ENCODE measurements around the gene USH1G.

The USH1G gene

DNA sequence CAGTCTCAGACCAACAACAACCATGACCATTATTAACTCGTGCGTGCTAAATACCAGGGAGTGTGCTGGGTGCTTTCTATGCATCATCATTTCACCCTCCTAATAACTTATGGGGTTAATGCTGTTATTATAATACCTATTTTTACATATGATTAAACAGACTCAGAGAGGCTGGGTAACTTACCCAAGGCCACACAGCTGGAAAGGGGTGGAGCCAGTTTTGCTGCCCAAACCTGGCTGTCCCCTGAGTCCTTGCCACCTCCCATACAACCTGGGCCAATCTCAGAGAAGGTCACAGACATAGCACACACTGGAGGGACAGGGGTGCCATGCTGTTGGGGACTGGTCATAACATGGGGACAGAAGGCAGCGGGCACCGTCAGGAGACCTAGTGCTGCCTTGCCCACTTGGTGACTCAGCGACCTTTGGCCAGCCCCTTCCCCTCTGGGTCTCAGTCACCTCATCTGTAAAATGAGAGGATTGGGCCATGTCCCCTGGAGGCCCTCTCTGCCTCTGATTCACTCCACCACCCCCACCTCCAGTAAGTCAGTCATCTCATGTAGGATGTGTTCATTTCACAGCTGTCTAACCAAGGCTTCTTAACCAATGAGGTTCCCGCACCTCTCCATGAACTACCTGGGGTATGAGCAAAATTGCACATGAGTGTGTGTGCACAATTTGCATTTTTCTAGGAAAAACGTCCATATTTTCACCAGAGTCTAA is 18.2 kb downstream of the USH1G start:
- no peak for TF ChIP-seq CTCF (IDR thresholded peaks at IDR 0.05; ENCODE audit: insufficient read depth, low read length, poor library complexity, severe bottlenecking)
- no peak for DNase-seq (ENCODE audit: extremely low read depth, insufficient read length)
- H3K36me3 ChIP-seq (ENCODE audit: control insufficient read depth, insufficient read depth, low read length) = no peaks in the 10 kb centered on the region
- H3K27me3 ChIP-seq (replicated peaks; ENCODE audit: control insufficient read depth, insufficient read depth, low read length) = no peaks in the 10 kb centered on the region; the same call in none of the 2 replicates
- no peak overlapping the region for H3K4me3 ChIP-seq (replicated peaks; ENCODE audit: low read depth, low read length)

DNA sequence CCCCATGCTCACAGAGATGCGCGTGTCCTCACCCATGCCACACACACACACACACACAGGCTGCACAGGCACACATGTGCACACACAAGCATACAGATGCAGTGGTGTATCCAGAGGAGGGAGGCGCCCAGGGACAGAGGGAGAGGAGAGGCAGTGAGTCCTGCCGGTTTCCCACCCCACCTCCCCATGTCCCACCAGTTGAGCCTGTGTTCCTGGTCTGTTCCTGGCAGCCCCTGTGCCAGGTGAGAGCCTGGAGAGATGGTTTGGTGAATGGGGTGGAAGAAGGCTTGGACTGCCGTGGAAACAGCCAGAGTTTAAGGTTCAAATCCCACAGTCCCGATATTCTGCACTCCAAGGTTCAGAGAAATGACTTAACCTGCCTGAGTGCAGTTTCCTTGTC is 19.4 kb downstream of the USH1G start:
- TF ChIP-seq CTCF (IDR thresholded peaks at IDR 0.05; ENCODE audit: insufficient read depth, low read length, poor library complexity, severe bottlenecking) = no peak
- peaks cover 3% of the 10 kb centered on the region for H3K27me3 ChIP-seq (replicated peaks; ENCODE audit: control insufficient read depth, insufficient read depth, low read length)
- H3K4me3 ChIP-seq (replicated peaks; ENCODE audit: low read depth, low read length) = no peak overlapping the region
- DNase-seq (ENCODE audit: extremely low read depth, insufficient read length) = no peak
- no peaks in the 10 kb centered on the region for H3K36me3 ChIP-seq (ENCODE audit: control insufficient read depth, insufficient read depth, low read length)

DNA sequence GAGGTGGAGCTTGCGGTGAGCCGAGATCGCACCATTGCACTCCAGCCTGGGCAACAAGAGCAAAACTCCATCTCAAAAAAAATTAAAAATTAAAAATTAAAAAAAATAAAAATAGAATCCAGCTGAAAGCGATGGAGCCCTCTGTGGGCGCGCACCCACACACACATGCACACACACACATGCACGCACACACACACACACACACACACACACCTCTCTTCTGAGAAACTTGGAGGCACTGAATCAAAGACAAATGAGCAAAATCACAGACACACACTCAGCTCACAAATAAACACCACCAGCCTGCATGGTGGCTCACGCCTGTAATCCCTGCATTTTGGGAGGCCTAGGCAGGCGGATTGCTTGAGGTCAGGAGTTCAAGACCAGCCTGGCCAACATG is 20.0 kb downstream of the USH1G start:
- Histone ChIP-seq H3K4me3 (replicated peaks; ENCODE audit: low read depth, low read length) (no peak overlapping the region), H3K36me3 (ENCODE audit: control insufficient read depth, insufficient read depth, low read length) (no peaks in the 10 kb centered on the region), H3K27me3 (replicated peaks; ENCODE audit: control insufficient read depth, insufficient read depth, low read length) (peaks cover 3% of the 10 kb centered on the region)
- no peak for TF ChIP-seq CTCF (IDR thresholded peaks at IDR 0.05; ENCODE audit: insufficient read depth, low read length, poor library complexity, severe bottlenecking)
- no peak for DNase-seq (ENCODE audit: extremely low read depth, insufficient read length)

- Histone ChIP-seq H3K27me3 (replicated peaks; ENCODE audit: control insufficient read depth, insufficient read depth, low read length) (peaks cover 3% of the 10 kb centered on the region), H3K4me3 (replicated peaks; ENCODE audit: low read depth, low read length) (no peak overlapping the region), H3K36me3 (ENCODE audit: control insufficient read depth, insufficient read depth, low read length) (no peaks in the 10 kb centered on the region)
- DNase-seq (ENCODE audit: extremely low read depth, insufficient read length) = no peak
- no peak for TF ChIP-seq CTCF (IDR thresholded peaks at IDR 0.05; ENCODE audit: insufficient read depth, low read length, poor library complexity, severe bottlenecking)
Measured at GRCh38 chr17:74901353-74902135, 21.5 kb downstream of the USH1G start.

- H3K36me3 ChIP-seq (ENCODE audit: control insufficient read depth, insufficient read depth, low read length) = no peaks in the 10 kb centered on the region
- DNase-seq (ENCODE audit: extremely low read depth, insufficient read length) = no peak
- peaks cover 3% of the 10 kb centered on the region for H3K27me3 ChIP-seq (replicated peaks; ENCODE audit: control insufficient read depth, insufficient read depth, low read length)
- TF ChIP-seq CTCF (IDR thresholded peaks at IDR 0.05; ENCODE audit: insufficient read depth, low read length, poor library complexity, severe bottlenecking) = no peak
- H3K4me3 ChIP-seq (replicated peaks; ENCODE audit: low read depth, low read length) = no peak overlapping the region
Measured at GRCh38 chr17:74900208-74900607, 22.8 kb downstream of the USH1G start.
